ENCODE measurements around the gene F12.

The F12 gene

DNA sequence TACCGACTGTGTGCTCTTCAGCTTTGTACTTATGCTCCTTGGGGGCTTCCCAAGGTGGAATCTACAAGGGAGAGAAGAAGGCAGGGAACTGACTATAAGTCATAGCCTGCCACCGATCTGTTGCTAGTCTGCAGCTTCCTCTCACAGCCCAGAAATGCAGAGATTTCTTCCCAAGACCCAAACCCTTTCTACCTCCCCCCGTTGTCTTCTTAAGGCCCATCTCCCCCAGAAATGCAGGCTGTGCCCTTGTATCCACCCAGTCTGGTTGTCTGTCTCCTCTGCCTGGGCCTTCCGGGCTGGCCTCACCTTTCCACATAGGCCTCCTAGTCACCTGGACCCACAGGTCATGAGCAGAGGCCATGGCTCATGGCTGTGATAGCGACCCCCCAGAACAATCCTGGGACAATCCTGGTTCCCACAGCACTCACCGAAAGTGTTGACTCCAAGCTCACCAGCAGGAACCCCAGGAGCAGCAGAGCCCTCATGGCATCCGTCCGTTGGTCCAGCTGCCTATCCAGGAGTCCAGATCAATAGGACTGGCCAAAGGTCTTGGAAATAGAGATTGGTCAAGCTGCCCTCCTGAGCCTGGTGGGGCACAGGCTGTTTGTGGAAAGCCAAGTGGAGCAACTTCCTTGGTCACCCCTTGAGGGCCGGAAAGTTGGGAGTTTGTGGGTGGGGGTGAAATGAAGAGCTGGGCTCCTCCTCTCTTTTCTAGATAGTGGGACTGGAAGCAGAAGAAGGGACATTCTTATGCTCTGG lies at the start of gene F12:
Gene F12, minus strand, starts transcription at position 522 of the 759 bp plus-strand sequence. Its CDS starts 37 bp downstream, at position 485.
- no peak for DNase-seq

- no peak for DNase-seq
These were observed 49.6 kb upstream of the F12 start for GRCh38 chr5:177458912-177459350.

DNA sequence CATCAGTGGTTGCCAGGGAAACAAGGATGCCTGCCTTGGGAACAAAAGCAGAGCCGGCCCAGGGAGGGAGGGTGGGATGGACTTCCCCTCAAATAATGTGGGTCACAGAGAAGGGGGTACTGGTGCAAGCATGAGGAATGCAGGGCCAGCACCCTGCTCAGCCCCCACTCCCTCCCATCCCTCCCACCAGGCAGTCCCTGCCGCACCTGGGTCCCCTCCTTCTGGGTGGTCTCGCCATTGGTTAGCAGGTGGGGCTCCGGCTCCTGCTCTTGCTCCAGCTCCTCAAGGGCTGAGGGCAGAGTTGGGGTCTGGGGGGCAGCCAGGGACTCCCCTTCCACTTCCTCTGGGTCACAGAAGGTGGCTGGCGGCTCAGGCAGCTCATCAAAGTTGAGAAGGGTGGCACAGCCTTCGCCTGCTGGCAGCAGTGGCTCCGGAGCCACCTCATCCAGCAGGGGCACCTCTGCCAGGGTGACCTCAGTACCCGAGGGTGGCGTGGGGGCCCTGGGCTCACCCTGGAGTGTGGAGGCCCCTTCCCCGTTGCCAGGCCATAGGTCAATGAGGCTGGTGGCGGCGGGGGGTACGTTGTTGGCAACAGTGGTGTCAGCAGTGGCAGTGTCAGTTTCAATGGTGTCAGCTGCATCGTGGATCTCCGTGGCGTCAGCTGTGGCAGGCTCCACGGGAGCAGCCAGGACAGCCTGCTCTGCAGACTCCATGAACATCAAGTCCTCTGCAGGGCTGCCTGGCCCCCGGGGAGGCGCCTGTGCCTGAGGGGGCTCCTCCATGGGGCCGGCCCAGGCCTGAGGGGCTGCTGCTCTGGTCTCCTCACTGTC lies 48.7 kb upstream of the F12 start:
- DNase-seq, result no peak

- DNase-seq, result peak; percentile 81
These were observed 47.9 kb upstream of the F12 start for GRCh38 chr5:177456976-177457851.

DNA sequence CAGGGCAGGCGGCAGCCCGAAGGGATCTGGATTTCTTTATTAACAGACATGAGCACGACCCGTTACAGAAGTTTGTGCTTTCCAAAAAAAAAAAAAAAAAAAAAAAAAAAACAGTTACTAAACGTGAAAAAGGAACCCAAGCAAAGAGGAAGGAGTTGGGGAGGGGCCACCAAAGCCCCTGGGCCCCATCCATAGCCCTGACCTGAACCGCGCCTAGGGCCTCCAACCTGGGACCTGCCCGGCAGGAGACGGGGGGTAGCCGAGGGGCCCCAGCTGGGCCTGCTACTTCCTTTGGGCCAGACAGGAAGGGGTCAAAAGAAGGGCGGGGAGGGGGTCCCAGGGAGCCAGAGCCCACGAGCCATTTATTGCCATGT lies 47.2 kb upstream of the F12 start:
- no peak for DNase-seq

GRCh38 chr5:177455661-177456590 lies 46.6 kb upstream of the F12 start:
- DNase-seq, result peak; percentile 93

- DNase-seq, result peak; percentile 93
These were observed 45.8 kb upstream of the F12 start for GRCh38 chr5:177455036-177455660.

DNA sequence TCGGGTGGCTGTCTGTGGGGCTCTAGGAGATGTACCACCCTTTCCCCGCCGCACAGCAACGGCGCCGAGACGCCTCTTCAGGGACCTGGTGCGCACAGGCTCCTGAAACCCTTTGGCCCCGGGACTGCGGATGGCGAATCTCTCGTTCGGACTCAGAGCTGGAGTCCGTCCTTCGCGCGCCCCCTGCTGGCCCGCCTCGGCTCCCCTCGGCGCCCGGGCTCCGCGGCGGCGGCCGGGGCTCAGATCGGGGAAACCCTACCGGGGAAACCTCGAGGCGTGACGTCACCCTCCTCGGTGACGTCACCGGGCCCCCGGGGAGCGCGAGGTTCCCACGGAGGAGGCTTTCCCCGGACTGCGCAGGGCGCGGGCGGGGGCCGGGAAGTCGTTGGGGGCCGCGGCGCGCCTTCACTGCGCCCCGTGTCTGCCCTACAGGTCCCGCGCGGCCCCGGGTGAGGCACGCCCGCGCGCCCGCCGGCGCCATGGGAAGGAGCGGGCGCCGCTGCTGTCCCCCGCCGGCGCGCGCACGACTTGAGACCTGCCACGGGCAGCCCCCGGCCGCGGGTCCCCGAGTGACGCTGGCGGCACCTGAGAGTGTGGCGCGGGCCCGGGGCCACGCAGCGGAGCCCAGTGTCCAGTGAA lies 45.2 kb upstream of the F12 start:
- peak; percentile 96 for DNase-seq

- DNase-seq, result no peak
These were observed 44.6 kb upstream of the F12 start for GRCh38 chr5:177453852-177454396.

DNA sequence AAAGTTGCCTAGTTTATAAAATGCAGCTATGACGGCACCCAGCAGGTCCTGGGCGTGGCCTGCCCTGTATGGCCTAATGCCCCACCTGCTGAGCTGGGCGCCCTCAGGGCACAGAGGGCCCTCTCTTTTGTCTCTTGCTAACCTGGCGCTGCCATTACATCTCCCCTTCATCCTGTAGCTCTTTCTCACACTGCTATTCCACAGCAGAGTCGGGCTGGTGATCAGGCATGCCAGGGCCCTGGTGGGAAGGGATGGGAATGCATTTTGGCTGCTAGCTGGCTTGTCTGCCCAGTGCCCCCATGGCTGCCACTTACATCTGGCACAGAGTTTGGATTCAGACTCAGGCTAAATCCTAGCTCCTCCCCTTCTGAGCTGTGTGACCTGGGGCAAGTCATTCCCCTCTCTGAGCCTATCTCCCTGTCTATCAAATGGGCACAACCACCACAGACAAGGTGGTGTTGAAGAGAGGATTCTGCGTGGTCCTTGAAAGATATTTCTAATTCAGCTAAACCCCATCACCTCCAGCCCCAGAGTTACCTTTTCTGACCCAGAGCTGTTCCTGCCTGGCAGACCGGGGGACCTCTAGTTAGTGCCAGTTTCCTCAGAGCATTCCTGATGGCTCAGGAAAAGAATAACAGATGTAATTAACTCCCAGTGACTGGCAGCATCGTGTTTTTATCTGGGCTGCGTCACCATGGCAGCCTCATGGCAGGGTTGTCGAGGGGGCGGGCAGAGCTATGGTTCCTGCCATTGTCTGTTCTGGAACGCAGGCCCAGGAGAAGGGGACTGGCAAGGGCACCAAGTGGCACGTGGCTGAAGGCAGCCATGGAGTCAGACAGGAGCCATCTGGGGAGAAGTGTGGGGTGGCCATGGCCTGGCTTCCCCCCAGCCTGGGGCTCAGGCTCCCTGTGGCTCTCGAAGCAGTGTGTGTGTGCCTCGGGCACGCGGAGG lies 43.6 kb upstream of the F12 start:
- DNase-seq, result no peak

DNA sequence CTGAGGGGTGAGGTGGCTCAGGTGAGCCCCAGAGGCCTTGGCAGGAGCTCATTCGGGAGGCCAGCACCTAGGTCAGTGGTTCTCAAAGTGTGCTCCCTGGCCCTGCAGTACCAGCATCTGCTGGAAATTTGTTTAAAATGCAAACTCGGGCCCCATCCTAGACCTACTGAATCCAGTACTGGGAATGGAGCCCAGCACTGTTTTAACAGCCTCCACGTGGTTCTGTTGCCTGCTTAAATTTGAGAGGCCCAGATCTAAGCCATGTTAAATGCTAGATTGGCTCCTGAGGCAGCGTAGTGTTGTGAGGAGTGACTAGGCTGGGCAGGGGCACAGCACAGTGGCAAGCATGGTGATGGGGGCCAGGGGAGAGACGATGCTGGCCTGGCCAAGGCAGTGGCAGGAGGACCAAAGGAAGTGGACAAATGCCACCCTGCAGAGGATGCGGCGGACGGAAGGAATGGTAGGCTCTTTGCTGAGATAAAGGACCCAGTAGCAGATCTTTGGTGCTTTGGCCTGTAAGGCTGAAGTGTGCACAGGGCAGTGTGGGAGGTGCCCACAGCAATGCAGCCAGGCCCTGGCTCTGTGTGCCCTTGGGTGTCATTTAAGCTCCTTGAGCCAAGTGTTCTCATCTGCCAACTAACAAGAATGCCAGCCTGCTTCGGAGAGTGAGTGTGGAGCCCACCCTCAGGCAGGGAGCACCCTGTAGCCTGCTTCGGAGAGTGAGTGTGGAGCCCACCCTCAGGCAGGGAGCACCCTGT lies 41.5 kb upstream of the F12 start:
- no peak for DNase-seq

DNA sequence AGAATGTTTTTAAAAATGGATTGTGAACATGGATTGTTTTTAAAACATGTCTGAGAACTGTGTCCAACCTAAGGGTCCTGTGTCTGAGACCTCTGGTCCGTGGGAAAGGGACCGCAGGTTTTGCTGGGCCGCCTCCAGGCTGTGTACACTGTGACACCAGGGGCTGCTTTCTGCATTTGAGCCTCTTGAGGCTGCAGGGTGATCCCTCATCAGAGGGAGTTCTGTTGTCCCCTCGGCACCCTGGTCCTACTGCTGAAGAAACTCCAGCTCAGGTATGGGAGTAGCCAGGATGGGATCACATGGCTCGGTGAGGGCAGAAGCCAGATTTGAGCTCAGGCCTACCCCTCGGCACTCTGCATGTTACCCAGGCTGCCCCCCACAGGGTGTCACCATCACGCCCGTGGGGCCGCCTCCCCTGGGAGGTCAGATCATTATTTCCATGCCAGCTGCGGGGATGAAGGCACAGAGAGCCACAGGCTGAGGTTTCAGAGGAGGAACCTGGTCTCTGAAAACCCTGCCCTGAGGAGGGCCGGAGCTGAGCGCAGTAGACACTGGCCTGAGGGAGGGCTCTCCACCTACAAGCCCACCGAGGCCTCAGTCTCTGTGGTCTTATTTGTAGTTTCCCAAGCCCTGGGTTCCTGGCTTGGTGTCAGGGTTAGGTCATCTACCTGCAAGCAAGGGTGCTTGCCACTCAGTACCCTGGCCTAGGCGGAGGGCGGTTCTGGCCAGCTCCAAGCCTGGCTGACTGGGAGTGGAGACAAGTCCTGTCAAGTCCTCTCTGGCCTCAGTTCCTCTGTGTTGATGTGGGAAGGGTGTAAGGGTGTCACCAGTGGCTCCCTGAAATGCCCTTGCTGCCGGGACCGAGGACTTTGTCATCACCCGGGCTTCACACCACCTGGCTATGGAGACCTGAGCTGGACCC lies 40.0 kb upstream of the F12 start:
- DNase-seq, result no peak

DNA sequence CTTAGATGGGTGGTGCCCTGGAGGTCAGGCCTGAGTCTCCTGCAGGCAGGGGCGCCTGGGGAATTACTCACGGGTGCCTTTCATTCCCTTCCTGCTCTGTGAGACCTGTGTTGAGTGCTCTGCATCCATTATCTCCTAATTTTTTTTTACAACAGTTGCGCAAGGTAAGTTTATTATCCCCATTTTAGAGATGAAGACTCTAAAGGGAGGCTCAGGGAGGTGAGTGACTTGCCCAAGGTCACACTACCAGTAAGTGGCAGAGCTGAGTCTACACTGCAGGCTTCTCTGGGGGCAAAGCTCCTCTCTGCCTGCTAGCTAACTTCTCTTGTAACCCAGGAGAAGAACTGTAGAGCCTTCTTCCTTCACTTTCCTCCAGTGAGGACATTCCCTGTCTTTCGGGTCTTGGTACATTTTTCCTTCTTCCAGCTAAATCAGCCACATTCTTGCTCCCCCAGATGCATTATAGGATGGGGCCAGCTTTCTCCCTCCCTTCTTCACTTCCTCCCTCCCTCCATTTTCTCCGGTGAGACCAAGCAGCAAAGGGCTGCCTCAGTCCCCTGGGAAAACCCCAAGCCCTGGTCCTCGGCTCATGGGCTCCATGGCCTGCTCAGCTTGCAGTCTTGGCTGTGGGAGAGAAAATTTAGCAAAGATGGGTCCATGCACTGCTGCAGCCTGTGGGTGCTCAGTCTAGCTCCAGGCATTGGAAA lies 39.0 kb upstream of the F12 start:
- no peak for DNase-seq

GRCh38 chr5:177447611-177448243 lies 38.4 kb upstream of the F12 start:
- peak; percentile 32 for DNase-seq

DNA sequence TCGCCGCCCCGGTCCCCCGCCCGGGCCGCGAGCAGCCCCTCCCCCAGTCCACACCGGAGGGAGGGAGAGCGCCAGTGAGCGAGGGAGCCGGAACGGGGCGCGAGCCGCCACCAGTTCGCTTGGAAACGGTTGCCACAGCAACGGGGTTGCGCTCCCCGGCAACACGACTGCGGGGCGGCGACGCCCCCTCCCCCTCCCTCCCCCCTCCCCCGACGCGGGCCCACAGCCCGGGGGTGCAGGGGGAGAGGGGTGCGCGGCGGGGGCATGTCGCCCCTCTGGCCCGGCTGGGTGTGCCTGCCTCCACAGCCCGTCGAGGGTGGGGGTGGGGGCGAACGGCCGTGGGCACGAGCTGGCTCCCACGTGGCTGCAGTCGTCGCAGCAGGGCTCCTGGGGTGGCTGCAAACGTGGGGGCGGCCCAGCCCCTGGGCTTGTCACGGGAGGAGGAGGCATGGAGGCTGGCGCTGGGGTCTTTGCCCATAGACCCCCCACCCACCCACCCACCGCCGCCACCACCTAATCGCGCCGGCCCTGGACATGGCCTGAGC lies 37.8 kb upstream of the F12 start:
- peak; percentile 88 for DNase-seq
